ENCODE data around the gene MIER2.

- no peak for TF ChIP-seq CTCF (IDR thresholded peaks at IDR 0.05; ENCODE audit: low read length)
- TF ChIP-seq EZH2 (optimal IDR thresholded peaks at IDR 0.05; ENCODE audit: low read depth, low read length), result no peak
- TF ChIP-seq EZH2phosphoT487 (IDR thresholded peaks at IDR 0.05; ENCODE audit: low read length), result no peak
Measured at GRCh38 chr19:275000-275399, 69.6 kb downstream of the MIER2 start.

Data from MM.1S (cell line).